HG03575 (cell line): ENCODE results near the gene KIAA1958.
"Not testable (repeated sequence)": the region's sequence is repeated elsewhere in the genome, so short reads cannot be mapped to it uniquely, and the experiment has no call there.

Experiments used
- ATAC-seq: cut with Tn5 transposase; IDR thresholded peaks from one replicate; pipeline ENCODE4 v1.9.1; 2021; ENCODE audit not compliant: unreplicated experiment, insufficient number of reproducible peaks, low FRiP score; ENCODE audit errors: extremely low read depth

The KIAA1958 gene

DNA sequence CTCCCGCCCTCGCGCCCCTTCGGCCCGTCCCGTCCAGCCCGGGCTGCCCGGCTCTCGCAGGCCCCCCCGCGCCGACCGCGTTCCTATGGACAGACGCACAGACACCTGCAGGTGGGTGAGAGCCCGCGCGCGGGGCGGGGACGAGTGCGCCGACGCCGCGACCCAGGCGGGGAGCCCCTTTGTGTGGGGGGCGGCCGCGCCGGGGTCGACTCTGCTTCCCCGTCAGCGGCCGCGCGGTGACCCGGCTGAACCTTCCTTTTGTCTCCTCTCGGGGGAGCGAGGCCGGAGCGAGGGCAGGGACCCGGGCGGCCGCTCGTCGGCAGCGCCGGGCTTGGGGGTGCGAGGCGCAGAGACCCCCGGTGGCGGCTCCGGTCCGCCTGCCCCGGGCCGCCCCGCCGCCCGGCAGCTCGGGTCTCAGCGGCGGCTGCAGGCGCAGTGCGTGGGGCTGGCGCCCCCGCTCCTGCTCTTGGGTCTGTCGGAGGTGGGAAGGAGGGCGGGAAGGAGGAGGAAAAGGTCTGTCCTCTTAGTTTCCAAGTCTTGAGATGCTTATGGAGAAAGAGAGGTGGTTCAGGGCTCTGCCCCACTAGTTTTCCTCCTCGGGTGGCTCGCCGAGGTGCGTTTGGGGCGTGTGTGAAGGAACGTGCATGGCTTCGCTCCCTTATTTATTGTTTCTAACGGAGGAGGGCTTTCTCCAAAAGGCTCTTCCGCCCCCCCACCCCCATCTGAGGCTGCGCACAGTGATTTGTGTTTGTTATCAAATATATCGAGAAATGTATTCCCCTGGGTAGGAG, 576 bp downstream of the KIAA1958 start:
- peak; percentile 29 for ATAC-seq

DNA sequence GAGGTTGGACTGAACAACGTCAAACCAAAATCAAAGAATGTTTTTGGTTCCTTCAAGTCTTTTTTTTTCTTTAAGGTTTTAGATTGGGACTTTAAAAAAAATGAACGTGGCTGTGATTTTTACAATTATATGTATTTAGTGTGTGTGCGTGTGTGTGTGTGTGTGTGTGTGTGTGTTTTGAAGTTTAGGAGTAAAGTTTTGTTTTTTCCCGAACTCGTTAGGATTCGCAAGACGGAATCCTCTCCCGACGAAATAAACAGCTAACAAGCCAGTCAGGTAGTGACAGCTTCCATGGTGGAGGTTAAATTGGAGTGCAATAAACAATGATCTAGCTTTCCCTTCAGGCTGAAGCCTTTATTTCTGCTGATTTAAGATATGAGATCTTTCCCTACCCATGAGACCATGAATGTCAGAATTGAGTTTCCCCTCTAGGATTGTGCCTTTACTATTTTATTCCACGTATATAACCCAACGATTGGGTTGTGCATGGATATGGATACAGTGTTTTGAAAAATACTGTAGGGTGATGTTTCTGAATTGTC, 1.2 kb downstream of the KIAA1958 start:
- no peak for ATAC-seq

DNA sequence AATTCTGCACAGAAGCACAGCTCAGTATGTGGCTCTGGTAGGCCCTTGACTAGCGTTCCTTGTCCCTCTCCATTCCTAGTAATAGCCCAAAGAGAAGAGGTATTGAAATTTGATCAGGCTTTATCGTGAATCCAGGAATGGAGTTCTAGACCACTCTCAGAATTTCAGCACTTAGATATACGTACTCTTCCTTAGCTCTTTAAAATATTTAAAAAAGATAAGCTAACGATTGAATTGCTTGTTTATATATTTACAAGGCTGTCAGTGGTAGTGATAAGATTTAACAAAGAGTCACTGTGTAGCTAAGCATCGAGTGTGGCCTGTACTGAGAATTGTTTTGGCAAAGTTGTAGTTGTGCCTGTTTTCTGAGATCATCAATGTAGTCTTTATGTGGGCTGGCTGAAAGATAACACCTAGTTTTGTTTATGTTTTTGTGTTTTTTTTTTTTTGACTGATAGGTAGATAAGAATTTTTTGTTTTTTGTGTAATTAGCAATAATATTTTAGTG, 2.5 kb downstream of the KIAA1958 start:
- no peak for ATAC-seq

DNA sequence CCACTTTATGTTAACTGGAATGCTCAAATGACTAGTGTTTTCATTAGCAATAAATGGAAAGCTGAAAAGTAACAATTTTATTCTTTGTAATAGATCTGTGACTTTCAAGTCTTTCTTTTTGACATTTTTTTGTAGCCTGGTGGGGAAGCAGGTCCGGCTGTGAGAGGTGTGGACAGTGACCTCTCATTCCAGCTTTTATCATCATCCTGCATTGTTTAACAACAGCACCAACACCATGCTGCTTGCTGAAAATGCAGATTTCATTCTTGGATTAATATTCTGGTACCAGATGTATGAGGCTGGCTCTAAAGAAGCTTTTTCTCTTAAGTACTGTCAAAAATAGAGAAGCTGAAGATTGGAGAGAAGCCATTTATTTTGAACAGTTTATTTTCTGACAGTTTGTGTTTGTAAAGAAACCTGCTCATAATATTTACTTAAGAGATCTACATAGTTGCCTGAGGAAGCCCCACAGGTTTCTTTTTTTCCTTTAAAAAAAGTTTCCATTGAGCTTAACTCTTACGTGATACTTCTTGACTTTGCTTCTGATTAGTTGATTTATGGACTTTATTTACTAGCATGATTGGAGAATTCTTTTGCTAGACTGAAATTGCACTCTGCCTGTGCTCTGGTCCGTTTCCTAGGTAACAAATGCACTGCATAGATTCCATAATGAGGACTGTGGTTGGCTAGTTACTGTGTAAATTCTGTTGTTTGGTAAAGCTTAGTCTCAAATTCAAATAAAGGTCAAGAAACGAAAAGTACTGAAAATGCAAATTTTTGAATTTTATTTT, 3.4 kb downstream of the KIAA1958 start:
- no peak for ATAC-seq

DNA sequence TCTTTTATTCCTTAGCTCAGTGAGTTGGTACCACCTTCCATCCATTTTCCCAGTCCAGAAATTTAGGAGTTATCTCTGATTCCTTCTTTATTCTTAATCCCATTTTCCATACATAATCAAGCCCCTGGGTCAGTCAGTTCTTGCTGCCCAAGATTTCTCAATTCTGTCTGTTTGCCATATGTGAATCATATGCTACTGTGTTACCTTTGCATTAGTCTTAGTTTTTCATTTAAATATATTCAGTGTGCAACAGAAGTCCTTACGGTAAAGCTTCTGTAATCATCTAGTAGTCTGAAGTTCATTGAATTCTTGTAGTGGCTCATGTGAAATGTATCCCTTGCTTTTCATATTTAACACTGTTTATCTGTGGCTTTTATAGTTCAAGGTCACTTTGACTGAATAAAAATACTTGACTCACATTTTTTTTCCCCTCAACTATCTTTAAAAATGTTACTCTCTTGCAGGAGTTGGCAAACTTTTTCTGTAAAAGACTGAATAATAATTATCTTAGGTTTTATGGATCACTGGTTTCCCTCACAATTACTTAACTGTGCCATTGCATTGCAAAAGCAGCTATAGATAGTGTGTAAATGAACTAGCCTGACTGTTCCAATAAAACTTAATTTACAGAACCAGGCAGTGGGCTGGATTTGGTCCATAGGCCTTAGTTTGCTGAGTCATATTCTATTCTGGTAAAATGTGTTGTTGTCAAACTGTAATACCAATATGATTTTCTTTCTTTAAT, 6.9 kb downstream of the KIAA1958 start:
- no peak for ATAC-seq

DNA sequence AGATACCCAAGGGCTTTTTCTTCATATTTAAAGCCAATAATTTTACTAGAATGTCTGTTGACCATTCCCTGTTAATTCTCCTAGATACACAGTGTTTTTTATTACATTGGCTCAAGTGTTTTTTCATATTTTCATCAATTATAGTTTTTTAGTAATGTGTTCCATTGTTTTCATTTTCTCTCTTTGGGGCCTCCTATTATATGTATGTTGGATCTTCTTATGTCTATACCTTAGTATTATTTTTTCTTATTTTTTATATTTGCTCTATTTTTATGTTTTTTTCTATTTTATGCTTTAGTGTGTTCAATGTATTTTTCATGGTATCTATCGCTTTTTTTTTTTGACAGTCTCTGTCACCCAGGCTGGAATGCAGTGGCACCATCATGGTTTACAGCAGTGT, 7.5 kb downstream of the KIAA1958 start:
- ATAC-seq: no peak

DNA sequence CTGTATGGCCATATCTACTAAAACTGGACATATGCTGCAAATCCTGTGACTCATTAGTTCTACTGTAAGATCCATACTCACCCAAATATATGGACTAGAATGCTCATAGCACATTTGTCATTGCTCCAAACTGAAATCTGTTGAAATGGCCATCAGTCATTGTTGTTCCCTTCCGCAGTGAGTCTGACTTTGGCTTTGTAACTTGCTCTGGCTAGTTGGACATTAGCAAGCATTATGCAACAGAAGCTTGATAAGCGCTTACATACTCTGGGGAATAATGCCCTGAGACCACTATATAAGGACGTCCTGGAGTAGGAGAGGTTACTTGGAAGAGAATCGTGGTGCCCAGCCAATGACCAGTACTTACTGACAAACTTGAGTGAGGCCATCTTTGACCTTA, 9.0 kb downstream of the KIAA1958 start:
- no peak for ATAC-seq

DNA sequence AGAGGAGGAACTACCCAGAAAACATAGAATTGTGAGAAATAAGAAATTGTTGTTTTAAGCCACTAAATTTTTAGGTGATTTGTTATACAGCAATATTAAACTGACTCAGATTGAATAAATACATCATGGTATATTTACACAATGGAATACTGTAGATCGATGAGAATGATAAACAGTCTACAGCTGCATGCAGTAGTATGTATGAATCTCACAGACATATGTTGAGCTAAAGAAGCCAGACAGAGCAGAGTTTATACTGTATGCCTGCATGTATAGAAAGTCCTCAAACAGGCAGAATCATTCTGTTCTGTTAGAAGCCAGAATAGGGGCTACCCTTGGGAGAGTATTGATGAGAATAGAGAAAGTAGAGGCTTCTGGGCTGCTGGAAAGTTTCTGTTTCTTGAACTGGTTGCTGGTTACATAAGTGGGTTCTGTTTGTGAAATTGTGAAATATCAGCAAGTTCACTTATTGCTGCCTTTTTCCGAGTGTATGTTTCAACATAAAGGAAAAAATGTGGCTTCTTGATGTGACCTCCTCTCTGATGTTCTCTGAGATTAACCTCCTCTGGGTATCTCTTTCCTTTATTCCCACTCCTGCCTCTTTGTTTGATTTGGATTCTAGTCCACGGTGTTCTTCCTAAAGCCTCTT, 9.6 kb downstream of the KIAA1958 start:
- ATAC-seq: no peak

DNA sequence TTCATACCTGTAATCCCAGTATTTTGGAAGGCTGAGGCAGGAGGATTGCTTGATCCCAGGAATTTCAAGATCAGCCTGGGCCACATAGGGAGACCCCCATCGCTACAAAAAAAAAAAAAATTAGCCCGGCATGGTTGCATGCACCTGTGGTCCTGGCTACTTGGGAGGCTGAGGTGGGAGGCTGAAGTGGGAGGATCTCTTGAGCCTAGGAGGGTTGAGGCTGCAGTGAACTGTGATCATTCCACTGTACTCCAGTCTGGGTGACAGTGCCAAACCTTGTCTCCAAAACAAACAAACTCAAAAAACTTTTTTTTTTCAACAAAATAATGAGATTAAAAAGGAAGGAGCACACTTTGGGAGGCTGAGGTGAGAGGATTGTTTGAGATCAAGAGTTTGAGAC, 14.2 kb downstream of the KIAA1958 start:
- no peak for ATAC-seq

DNA sequence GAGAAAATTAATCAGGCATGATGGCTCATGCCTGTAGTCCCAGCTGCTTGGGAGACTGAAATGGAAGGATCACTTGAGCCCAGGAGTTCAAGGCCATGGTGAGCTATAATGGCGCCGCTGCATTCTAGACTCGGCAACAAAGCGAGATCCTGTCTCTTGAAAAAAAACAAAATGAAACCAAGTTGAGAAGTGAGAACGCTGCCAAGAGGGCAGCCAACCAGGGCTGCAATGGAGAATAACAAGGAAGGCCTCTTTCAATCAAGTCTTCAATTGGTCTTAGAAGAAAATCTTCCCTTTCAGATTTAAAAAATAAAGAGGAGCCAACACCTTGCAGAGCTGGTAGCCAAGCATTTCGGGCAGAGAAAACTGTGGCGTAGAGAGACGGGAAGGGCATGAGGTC, 14.7 kb downstream of the KIAA1958 start:
- no peak for ATAC-seq

DNA sequence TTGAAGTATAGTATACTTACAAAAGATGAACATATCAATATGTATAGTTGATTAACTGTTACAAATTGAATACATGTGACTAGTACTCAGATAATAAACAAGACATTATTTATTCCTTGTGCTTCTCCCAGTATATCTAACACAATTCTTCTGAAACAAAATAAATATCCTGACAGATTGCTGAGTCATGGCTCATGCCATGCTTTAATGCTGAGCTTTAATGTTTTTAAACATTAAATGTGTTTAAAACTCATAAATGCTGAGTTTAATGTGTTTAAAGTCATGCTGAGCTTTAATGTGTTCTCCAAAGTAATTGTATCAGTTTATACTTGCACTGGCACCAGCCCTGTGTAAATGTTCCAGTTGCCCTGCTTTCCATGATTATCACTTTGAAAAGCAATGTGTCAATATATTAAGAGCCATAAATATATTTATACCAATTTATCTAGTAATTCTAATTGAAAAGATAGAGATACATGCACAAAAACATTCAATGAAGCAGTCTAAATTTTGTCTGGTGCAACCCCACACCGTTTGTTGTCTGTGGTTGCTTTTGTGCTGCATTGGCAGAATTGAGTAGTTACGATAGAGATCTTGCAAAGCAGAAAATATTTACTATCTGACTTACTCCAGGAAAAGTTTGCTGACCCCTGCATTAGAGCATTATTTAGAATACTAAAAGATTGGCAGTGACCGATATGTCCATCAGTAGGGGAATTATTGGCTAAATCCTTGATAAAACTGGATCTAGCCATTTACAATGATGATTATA, 15.7 kb downstream of the KIAA1958 start:
- no peak for ATAC-seq

DNA sequence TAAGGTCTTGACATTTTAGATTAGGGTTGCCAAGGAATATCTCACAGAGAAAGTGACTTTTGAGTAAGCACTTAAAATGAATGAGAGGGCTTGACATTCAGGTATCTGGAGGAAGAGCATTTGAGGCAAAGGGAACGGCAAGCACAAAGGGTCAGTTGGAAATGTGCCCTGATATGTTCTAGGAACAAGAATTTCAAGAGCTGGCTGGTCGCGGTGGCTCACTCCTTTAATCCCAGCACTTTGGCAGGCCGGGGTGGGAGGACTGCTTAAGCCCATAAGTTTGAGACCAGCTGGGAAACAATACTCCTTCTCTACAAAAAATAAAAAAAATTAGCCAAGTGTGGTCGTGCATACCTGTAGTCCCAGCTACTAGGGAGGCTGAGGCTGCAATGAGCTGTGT, 16.5 kb downstream of the KIAA1958 start:
- no peak for ATAC-seq

DNA sequence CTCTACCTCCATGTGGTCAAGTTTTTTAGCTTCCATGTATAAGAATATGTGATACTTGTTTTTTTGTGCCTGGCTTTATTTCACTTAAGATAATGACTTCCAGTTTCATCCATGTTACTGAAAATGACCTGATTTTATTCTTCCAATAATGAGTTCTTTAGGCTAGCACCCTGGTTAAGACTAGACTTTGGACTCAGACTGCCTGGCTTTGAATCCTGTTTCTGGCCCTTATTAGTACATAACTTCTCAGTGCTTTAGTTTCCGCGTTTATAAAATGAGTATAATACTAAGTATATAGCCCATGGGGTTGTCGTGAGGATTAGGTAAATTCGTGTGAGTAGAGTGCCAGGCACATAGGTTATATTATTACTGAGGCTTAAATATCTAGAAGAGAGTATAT, 18.5 kb downstream of the KIAA1958 start:
- ATAC-seq: no peak

DNA sequence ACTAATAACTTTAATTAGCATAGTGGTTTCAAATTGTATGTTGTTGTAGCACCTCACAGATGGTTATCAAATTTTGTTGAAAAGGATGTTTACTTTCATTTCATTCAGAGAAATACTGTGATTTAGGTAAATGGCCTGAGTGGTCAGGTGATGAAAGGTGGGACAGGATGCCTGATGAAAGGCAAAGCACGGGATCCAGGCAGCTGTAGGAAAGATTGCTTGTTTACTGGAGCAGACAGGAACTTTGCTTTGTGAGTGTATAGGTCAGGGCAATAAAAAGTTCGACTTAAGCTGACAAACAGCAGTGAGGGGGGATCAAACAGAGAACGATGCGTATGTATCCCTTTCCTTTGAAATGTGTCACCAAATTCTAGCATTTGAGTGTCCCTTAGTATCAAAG, 19.0 kb downstream of the KIAA1958 start:
- ATAC-seq: no peak

DNA sequence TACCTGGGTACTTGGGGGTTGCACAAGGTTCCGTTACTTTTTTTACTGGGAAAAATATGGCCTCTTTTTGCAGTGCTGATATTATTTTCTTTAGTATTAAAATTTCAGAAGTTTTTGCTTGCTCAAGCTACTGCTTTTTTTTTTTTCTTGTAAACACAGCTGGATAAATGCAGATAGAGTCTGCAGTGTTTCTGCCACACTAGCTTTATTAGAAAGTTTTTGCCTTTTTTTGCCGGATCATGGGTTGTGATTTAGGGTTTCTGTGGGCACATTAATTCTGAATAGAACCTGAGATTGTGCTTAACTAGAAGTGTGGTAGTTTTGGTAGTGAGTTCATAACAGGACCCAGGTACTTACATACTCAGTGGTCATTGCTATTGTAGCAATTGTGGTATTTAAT, 19.9 kb downstream of the KIAA1958 start:
- no peak for ATAC-seq

DNA sequence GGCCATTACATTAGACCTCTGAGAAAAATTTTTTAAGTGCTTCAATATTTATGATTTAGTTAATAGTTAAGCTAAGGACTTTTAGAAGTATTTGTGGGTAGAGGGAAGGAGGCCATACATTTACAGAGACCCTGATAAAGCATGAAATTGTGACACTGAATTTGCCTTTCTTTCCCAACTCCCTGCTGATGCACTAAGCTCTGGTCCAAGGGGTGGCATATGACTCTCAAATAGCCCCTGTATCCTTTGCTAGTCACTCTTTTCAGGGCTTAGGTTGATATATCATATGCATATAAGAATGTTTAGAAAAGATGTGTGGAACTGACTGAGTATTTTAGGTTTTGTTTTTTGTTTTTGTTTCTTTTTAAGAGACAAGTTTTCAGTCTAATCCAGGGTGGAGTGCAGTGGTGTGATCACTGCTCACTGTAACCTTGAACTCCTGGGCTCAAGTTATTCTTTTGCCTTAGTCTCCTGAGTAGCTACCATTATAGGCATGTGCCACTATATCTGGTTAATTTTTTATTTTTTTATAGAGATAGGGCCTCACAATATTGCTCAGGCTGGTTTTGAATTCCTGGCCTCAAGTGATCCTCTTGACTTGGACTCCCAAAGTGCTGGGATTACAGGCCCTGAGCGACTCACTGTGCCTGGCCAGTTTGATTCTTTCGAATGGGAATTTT, 20.5 kb downstream of the KIAA1958 start:
- no peak for ATAC-seq

DNA sequence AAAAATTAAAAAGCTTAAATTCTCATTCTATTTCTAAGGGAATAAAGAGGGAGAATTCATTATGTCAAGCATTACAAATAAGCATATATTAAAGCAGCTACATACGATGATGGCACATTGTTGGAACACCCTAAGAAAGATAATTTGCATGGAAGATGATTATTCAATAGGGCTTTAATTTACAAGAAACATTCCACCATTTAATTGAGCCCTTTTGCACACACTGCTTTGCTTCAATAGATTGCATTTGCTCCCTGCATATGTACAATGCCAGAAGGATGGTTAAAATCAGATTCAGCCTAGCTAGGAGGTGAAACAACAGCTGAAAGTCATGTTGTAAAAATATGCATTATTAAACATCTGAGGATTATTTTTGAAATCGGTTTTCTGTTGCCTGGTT, 21.8 kb downstream of the KIAA1958 start:
- ATAC-seq: no peak

DNA sequence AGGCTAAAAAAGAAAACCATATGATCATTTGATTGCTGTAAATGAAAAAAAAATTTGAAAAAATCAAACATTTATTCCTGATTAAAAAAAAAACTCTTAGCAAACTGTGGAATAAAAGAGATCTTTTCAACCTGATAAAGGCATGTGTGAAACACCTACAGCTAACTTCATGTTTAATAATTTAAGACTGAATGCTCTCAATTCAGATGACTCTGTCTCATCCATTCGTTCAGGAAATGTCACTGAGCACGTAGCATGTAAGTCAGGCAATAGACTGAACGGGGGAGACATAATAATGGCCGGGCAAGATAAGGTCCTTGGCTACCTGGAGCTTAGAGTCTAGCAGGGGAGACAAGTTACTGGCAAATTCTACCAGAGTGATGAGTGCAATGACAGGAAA, 25.8 kb downstream of the KIAA1958 start:
- ATAC-seq: not testable (repeated sequence)
